ENCODE data around the gene C6orf132. TPM values are rescaled to one million over a fixed set of nuclear protein-coding genes. Genes with fewer than 3 reads are reported as not detected.

C6orf132 gene
- total and polyA plus RNA-seq, 9 of the 15 experiments (the other 6 are each of a cell fraction or from before 2014, with no cell fraction given), result 0.06 to 0.35 (median 0.14) TPM

DNA sequence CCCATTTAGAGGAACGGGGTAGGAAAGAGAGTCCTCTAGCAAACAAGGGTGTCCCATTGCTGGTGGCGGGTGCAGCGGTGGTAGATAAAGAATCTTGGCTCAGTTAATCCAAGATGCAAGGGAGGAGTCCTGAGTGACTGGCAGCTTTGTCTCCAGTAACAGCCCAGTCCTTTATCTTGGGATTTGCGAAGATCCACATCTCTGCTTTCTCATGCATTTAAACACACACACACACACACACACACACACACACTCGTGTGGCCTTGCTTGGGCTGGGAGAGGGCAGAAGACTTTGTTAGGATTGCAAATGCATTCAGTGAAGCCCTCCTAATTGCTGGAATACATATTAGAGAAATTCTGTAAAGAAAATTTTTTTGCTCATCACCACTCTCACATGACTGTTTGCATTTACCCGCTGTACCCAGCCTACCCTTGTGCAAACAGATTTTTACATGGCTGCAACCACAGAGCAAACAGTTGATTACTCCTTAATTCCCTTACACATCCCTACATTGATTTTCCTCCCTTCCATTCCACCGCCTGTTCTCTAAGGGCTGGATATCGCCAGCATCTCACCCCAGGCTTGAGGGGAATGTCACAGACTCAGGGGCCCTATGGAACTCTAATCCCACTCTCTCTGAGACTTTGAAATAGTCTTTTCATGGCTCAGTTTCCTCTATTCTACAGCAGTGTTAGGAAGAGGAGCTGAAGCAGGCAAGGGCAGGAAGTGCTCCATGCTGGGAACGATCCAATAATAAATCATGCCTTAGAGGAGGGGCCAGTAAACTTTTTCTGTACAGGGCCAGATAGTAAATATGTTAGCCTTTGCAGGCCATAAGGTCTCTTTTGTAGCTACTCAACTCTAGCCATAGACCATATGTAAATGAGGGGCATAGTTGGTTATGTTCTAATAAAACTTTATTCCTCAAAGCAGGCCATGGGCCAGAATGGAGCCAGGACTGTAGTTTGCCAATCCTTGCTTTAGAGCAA lies 3.5 kb downstream of the C6orf132 start (continued):
- TF ChIP-seq, protein P1, sequence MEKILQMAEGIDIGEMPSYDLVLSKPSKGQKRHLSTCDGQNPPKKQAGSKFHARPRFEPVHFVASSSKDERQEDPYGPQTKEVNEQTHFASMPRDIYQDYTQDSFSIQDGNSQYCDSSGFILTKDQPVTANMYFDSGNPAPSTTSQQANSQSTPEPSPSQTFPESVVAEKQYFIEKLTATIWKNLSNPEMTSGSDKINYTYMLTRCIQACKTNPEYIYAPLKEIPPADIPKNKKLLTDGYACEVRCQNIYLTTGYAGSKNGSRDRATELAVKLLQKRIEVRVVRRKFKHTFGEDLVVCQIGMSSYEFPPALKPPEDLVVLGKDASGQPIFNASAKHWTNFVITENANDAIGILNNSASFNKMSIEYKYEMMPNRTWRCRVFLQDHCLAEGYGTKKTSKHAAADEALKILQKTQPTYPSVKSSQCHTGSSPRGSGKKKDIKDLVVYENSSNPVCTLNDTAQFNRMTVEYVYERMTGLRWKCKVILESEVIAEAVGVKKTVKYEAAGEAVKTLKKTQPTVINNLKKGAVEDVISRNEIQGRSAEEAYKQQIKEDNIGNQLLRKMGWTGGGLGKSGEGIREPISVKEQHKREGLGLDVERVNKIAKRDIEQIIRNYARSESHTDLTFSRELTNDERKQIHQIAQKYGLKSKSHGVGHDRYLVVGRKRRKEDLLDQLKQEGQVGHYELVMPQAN (IDR thresholded peaks at IDR 0.05; ENCODE audit: borderline replicate concordance), result no peak
- TF ChIP-seq NFATC3 (IDR thresholded peaks at IDR 0.05) (no peak), CBX8 (IDR thresholded peaks at IDR 0.05; ENCODE audit: borderline replicate concordance, extremely low read depth, low read depth, low read length, poor library complexity, severe bottlenecking) (no peak), RBBP5 (IDR thresholded peaks at IDR 0.05; ENCODE audit: borderline replicate concordance, insufficient read depth, low read length, poor library complexity, severe bottlenecking) (peak; percentile 46), SMARCA5 (IDR thresholded peaks at IDR 0.05) (no peak), ZFPM2 (CRISPR knock-in tag; IDR thresholded peaks at IDR 0.05) (0 out of 2 replicates have a peak, but pooled peaks have one; percentile 71), ATF1 (CRISPR knock-in tag; IDR thresholded peaks at IDR 0.05) (no peak), ATF1 (tag; IDR thresholded peaks at IDR 0.05) (0 out of 2 replicates have a peak, but pooled peaks have one; percentile 30), SMAD4 (CRISPR knock-in tag; conservative IDR thresholded peaks at IDR 0.05) (no peak), ZNF263 (CRISPR knock-in tag; IDR thresholded peaks at IDR 0.05; ENCODE audit: borderline replicate concordance) (peak; percentile 31), DPF2 (IDR thresholded peaks at IDR 0.05) (peak; percentile 33; the same call in 1 of the 2 replicates), HDAC2 (IDR thresholded peaks at IDR 0.05) (0 out of 2 replicates have a peak, but pooled peaks have one; percentile 30), MAFF (IDR thresholded peaks at IDR 0.05; ENCODE audit: low read length) (no peak), ARID1B (IDR thresholded peaks at IDR 0.05) (peak; percentile 62), SOX6 (IDR thresholded peaks at IDR 0.05) (peak; percentile 21; the same call in 1 of the 2 replicates)
- TF ChIP-seq, protein P2, sequence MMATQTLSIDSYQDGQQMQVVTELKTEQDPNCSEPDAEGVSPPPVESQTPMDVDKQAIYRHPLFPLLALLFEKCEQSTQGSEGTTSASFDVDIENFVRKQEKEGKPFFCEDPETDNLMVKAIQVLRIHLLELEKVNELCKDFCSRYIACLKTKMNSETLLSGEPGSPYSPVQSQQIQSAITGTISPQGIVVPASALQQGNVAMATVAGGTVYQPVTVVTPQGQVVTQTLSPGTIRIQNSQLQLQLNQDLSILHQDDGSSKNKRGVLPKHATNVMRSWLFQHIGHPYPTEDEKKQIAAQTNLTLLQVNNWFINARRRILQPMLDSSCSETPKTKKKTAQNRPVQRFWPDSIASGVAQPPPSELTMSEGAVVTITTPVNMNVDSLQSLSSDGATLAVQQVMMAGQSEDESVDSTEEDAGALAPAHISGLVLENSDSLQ (IDR thresholded peaks at IDR 0.05), result peak; percentile 96
- TF ChIP-seq, protein P3, sequence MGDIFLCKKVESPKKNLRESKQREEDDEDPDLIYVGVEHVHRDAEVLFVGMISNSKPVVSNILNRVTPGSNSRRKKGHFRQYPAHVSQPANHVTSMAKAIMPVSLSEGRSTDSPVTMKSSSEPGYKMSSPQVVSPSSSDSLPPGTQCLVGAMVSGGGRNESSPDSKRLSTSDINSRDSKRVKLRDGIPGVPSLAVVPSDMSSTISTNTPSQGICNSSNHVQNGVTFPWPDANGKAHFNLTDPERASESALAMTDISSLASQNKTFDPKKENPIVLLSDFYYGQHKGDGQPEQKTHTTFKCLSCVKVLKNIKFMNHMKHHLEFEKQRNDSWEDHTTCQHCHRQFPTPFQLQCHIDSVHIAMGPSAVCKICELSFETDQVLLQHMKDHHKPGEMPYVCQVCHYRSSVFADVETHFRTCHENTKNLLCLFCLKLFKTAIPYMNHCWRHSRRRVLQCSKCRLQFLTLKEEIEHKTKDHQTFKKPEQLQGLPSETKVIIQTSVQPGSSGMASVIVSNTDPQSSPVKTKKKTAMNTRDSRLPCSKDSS (IDR thresholded peaks at IDR 0.05; ENCODE audit: low read depth, partially characterized antibody), result no peak
- TF ChIP-seq, protein P4, sequence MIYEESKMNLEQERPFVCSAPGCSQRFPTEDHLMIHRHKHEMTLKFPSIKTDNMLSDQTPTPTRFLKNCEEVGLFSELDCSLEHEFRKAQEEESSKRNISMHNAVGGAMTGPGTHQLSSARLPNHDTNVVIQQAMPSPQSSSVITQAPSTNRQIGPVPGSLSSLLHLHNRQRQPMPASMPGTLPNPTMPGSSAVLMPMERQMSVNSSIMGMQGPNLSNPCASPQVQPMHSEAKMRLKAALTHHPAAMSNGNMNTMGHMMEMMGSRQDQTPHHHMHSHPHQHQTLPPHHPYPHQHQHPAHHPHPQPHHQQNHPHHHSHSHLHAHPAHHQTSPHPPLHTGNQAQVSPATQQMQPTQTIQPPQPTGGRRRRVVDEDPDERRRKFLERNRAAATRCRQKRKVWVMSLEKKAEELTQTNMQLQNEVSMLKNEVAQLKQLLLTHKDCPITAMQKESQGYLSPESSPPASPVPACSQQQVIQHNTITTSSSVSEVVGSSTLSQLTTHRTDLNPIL (CRISPR knock-in tag; IDR thresholded peaks at IDR 0.05), result no peak

Data from K562 (cell line).